Measurements from ENCODE around the gene MACO1. TPM values are rescaled to one million over a fixed set of nuclear protein-coding genes. Genes with fewer than 3 reads are reported as not detected.

Gene MACO1
- total RNA-seq, 6 experiments from 2014 or later: 13.7 to 15.1 (median 14.4) TPM

- Mint-ChIP-seq H3K36me3 (ENCODE audit: low read depth) (no peaks in the 10 kb centered on the region), H3K27me3 (ENCODE audit: insufficient read depth) (peaks cover 21% of the 10 kb centered on the region), H3K4me3 (no peak overlapping the region), H3K9me3 (no peaks in the 10 kb centered on the region; the same call in 1 of the 2 replicates), H3K27ac (no peak overlapping the region), H3K4me1 (ENCODE audit: low read depth) (0 out of 2 replicates have a peak, but pooled peaks cover 5% of the 10 kb centered on the region)
- no peak for DNase-seq
- TF ChIP-seq CTCF (IDR thresholded peaks at IDR 0.05): no peak
Observed at GRCh38 chr1:25531082-25531461, 100.4 kb downstream of the MACO1 start.

DNA sequence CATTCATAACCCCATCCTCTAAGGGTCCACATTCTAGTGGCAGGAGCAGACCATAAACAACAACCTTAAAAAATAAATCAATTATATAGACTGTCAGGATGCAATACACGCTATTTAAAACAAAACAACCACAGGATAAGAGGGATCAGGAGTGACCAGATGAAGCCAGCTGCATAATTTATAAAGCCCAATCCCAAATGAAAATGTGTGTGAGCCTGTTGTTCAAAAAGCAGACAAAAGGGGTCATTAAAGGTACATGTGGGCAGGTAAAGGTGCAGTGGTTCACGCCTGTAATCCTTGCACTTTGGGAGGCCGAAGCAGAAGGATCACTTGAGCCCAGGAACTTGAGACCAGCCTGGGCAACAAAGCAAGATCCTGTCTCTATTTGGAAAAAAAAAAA lies 102.3 kb downstream of the MACO1 start:
- 0 out of 2 replicates have a peak, but pooled peaks cover 5% of the 10 kb centered on the region for H3K4me1 Mint-ChIP-seq (ENCODE audit: low read depth)
- no peak overlapping the region for H3K4me3 Mint-ChIP-seq
- TF ChIP-seq CTCF (IDR thresholded peaks at IDR 0.05): no peak
- no peak for DNase-seq
- peaks cover 31% of the 10 kb centered on the region for H3K27me3 Mint-ChIP-seq (ENCODE audit: insufficient read depth)
- no peak overlapping the region for H3K27ac Mint-ChIP-seq
- no peaks in the 10 kb centered on the region for H3K36me3 Mint-ChIP-seq (ENCODE audit: low read depth)
- H3K9me3 Mint-ChIP-seq: no peaks in the 10 kb centered on the region; the same call in 1 of the 2 replicates

GRCh38 chr1:25533775-25534409 lies 103.2 kb downstream of the MACO1 start:
- DNase-seq: no peak
- Mint-ChIP-seq H3K4me3 (no peak overlapping the region), H3K4me1 (ENCODE audit: low read depth) (peaks cover 5% of the 10 kb centered on the region; the same call in 1 of the 2 replicates), H3K36me3 (ENCODE audit: low read depth) (no peaks in the 10 kb centered on the region), H3K9me3 (no peaks in the 10 kb centered on the region; the same call in 1 of the 2 replicates), H3K27ac (no peak overlapping the region), H3K27me3 (ENCODE audit: insufficient read depth) (peaks cover 29% of the 10 kb centered on the region)
- no peak for TF ChIP-seq CTCF (IDR thresholded peaks at IDR 0.05)

- no peaks in the 10 kb centered on the region for H3K36me3 Mint-ChIP-seq (ENCODE audit: low read depth)
- no peak for DNase-seq
- no peak overlapping the region for H3K27ac Mint-ChIP-seq
- peaks cover 29% of the 10 kb centered on the region for H3K27me3 Mint-ChIP-seq (ENCODE audit: insufficient read depth)
- no peaks in the 10 kb centered on the region for H3K9me3 Mint-ChIP-seq
- no peak overlapping the region for H3K4me3 Mint-ChIP-seq
- H3K4me1 Mint-ChIP-seq (ENCODE audit: low read depth): peaks cover 5% of the 10 kb centered on the region; the same call in 1 of the 2 replicates
- no peak for TF ChIP-seq CTCF (IDR thresholded peaks at IDR 0.05)
Observed at GRCh38 chr1:25534410-25534788, 103.7 kb downstream of the MACO1 start.

DNA sequence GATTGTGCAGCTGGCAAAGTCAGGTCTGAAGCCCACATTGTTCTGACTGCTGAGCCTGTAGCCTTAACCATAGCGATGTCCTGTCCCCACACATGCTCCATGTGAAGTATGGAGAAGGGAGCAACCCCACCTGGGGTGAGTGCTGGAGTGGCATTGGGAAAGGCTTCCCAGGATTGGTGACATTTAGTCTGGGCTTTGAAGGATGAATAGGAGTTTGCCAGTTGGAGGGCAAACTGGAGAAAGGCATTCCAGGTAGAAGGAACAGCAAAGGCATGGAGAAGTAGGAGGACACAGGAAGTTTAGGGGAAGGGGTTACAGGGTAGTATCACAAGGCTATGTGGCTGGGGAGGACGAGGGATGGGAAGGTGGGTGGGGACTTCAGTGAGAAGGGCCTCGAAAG lies 105.4 kb downstream of the MACO1 start:
- no peak overlapping the region for H3K4me3 Mint-ChIP-seq
- no peak for DNase-seq
- H3K9me3 Mint-ChIP-seq: no peaks in the 10 kb centered on the region
- no peak overlapping the region for H3K27ac Mint-ChIP-seq
- H3K4me1 Mint-ChIP-seq (ENCODE audit: low read depth): peaks cover 5% of the 10 kb centered on the region; the same call in 1 of the 2 replicates
- H3K27me3 Mint-ChIP-seq (ENCODE audit: insufficient read depth): peaks cover 23% of the 10 kb centered on the region
- H3K36me3 Mint-ChIP-seq (ENCODE audit: low read depth): no peaks in the 10 kb centered on the region
- TF ChIP-seq CTCF (IDR thresholded peaks at IDR 0.05): no peak
